Stimulated activated naive CD4-positive, alpha-beta T cell treated with Interleukin-2 at 50 U/mL for 16 hours (primary cell): ENCODE results near the gene MCRIP1.

Experiments used
- DNase-seq: peaks from one replicate; lab custom pipeline; 2025; lab: John Stamatoyannopoulos, UW

Gene MCRIP1

DNA sequence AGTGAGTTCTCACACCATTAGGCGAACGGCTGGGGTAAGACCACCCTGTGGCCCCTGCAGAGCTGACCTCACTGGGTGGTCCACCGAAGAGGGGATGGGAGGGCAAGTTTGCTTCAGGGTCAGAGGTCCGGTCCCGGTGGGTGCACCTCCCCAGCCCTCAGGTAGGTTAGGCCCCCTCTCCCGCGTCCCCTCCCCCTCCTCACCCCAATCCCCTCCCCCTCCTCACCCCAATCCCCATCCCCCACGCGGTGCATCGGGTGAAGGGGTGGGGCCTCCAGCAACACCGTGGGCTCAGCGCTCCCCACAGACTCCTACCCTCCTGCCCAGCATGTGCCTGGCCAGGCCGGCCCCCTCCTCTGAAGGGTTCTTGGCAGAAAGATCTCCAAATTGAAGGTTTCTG, 13.4 kb downstream of the MCRIP1 start:
- DNase-seq: no peak

DNA sequence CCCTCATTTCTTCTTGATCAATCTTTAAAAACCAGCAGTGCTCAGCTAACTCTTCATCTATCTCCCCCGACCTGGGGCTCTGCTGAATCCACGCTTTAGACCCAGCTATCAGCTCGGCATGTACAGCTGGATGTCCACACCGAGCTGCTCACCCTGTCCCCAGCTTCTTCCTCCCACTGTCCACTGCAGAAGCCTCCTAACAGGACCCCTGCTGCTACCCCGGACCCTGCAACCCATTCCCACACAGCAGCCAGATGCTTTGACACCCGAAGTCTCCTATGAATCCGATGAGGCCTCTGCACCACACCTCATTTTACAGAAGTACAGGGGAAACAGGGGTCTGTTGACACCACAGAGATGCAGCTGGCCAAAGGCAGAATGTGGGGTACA, 15.3 kb downstream of the MCRIP1 start:
- DNase-seq: no peak

GRCh38 chr17:81815646-81815986, 17.5 kb downstream of the MCRIP1 start:
- no peak for DNase-seq

DNA sequence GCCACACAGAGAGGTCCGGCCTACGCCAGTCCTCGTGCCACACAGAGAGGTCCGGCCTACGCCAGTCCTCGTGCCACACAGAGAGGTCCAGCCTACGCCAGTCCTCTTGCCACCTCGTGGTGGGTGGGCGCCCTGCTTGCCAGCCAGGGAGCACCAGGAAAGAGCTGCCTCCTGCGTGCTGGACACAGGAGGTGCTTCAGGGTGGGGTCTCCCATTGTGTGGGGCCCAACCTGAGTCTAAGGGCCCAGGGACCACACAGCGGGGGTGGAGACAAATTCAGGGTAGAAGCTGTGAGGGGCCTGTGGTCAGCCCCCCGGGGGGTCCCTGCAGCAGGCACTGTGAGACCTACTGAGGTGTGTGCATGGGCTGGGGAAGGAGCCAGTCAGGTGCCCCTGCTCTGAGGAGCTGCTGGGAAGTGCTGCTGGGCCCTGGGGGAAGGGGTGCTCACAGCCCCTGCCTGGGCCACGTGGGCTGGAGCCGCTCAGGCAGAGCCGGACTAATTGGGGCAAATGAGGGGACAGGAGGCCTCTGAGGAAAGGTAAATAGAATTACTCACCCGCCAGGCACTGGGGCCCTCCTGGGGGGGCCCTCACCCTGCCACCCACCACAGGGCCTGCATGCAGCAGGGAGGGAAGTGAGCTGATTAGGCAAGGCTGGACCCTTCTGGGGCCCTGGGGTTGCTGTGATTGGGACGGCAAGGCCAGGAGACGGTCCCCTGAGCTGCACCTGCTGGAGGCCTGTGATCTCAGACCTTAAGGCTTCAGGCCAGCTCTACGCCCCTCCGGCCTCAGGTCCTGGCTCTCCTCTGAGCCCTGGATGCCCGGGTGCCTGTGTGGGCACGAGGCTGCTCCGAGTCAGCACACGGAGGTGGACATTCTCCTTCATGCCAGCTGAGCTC, 18.1 kb downstream of the MCRIP1 start:
- no peak for DNase-seq

DNA sequence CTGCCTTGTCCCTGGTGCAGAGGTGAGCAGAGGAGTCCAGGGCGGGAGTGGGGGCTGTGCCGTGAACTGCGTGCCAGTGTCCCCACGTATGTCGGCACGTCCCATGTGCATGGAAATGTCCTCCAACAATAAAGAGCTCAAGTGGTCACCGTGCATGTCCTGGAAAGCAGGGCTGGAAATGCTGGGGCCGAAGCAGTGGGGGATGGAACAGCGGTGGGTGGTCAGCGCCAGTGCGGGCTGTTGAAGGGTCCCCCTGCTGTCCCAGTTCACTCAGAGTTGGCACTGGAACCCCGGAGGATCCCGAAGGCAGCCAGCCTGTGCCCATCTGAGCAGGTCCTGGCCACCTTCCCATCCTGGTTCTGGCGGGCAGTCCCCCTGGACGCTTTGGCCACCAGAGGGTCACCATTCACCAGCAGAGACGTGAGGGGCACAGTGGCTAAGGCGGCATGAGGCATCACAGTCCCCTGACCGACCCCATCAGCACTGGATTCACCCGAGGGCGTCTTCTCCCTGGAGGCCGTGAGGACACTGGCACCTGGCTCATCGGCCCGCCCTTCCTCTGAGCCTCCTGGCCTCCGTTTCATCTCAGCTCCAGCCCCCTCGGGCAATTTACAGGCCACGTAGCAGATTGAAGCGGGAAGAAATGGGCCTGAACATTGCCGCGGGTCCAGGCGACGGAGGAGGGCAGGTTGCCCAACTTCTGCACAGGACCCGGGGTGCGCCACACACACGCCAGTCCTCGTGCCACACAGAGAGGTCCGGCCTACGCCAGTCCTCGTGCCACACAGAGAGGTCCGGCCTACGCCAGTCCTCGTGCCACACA, 19.0 kb downstream of the MCRIP1 start:
- DNase-seq: no peak

DNA sequence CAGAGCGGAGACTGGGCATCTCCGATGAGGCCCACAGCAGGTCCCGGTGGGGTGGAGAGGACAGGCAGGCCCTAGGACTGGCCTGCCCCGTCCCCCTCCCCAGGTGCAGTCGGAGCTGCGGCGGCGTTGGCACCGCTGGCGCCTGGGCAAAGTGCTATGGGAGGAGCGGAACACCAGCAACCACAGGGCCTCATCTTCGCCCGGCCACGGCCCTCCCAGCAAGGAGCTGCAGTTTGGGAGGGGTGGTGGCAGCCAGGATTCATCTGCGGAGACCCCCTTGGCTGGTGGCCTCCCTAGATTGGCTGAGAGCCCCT, 19.8 kb downstream of the MCRIP1 start:
- DNase-seq: no peak

DNA sequence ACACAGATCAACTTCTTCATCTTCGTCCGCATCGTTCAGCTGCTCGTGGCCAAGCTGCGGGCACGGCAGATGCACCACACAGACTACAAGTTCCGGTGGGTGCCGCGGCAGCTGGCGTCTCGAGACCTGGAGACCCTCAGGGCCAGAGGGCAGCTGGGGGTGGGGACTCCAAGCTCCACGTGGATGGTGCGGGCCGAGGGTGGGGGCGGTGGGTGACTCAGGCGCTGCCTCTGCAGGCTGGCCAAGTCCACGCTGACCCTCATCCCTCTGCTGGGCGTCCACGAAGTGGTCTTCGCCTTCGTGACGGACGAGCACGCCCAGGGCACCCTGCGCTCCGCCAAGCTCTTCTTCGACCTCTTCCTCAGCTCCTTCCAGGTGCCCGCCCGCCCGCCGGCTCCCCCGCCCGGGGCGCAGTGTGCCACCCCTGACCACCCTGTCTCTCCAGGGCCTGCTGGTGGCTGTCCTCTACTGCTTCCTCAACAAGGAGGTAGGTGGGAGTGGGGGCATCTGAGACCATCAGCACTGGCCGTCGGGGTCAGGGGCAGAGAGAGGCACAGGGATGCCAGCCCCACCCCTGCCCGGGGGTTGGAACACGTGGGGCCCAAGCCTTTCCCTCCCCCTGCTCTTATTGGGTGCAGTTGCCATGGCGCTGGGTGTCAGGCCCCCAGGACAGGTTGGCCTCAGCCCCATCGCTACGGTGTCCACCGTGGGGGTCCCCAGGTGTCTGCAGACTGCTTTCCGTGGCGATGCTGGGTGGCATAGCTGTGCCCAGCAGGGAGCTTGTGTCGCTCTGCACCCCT, 20.3 kb downstream of the MCRIP1 start:
- DNase-seq: no peak

GRCh38 chr17:81811705-81812570, 21.2 kb downstream of the MCRIP1 start:
- DNase-seq: no peak

- no peak for DNase-seq
Measured at GRCh38 chr17:81810892-81811704, 22.0 kb downstream of the MCRIP1 start.

DNA sequence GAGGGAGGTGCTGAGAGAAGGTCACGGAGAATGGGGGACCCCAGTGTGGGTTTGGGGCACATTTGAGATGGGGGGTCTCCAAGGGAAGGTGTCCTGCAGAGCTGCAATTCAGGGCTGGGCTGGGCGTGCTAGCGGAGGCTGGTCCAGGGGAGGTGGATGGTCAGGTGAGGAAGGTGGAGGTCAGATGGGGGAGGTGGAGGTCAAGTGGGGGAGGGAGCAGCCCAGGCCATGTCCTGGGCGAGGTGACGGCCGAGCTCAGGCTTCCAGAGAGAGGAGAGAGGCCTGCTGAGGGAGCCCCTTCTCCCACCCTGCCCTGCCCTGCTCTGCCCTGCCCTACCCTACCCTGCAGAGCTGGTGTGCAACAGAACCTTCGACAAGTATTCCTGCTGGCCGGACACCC, 22.6 kb downstream of the MCRIP1 start:
- DNase-seq: no peak

DNA sequence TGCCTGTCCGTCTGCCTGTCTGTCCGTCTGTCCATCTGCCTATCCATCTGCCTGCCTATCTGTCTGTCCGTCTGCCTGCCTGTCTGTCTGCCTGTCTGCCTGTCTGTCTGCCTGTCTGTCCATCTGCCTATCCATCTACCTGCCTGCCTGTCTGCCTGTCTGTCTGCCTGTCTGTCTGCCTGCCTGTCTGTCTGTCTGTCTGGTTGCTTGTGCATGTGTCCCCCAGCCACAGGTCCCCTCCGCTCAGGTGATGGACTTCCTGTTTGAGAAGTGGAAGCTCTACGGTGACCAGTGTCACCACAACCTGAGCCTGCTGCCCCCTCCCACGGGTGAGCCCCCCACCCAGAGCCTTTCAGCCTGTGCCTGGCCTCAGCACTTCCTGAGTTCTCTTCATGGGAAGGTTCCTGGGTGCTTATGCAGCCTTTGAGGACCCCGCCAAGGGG, 23.5 kb downstream of the MCRIP1 start:
- DNase-seq: no peak

DNA sequence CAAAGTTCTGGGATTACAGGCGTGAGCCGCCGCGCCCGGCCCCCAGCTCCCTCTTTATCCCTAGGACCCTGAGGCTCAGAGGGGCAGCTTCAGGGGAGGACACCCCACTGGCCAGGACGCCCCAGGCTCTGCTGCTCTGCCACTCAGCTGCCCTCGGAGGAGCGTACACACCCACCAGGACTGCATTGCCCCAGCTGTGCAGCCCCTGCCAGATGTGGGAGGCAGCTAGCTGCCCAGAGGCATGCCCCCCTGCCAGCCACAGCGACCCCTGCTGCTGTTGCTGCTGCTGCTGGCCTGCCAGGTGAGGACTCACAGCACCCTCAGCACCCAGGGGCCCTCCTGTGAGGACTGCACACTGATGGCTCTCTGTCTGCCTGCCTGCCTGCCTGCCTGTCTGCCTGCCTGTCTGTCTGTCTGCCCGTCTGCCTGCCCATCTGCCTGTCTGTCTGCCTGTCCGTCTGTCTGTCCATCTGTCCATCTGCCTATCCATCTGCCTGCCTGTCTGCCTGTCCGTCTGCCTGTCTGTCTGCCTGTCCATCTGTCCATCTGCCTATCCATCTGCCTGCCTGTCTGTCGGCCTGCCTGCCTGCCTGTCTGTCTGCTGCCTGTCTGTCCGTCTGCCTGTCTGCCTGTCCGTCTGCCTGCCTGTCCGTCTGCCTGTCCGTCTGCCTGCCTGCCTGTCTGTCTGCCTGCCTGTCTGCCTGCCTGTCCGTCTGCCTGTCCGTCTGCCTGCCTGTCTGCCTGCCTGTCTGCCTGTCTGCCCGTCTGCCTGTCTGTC, 24.1 kb downstream of the MCRIP1 start:
- DNase-seq: no peak

- DNase-seq: no peak
Measured at GRCh38 chr17:81807839-81808238, 25.3 kb downstream of the MCRIP1 start.

GRCh38 chr17:81807210-81807719, 25.8 kb downstream of the MCRIP1 start:
- DNase-seq: no peak

DNA sequence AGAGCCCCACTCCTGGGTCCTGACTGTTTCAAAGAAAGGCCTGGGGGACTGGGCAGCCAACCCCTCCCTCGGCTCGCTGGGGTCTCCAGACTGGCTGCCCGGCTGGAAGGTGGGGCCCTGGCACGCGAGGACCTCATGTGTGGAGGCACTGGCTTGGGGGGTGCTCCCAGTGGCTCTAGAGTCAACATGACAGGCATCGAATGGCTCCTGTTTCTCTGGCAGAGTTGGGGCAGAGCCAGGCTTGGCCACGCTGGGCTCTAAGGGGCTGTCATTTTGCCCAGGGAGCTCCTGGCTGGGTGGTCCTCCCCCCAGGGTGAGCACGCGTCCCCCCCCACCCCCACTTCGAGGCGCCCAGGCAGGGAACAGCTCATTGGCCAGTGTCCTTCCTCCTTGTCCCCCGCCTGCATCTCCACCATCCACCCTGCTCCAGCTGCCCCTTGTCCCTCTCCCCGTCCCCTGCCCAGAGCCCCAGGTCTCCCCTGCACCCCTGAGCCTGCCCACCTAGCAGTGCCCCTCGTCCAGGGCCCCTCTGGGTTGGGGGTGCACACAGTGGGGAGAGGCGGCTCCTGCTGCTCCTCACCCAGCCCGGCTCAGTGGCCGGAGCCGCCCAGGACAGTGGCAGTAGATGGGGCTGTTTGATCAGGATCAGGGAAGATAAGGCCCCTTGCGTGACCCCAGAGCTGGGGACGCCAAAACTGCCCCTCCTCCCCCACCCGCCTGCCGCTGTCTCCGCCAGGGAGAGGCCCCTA, 26.5 kb downstream of the MCRIP1 start:
- DNase-seq: no peak

DNA sequence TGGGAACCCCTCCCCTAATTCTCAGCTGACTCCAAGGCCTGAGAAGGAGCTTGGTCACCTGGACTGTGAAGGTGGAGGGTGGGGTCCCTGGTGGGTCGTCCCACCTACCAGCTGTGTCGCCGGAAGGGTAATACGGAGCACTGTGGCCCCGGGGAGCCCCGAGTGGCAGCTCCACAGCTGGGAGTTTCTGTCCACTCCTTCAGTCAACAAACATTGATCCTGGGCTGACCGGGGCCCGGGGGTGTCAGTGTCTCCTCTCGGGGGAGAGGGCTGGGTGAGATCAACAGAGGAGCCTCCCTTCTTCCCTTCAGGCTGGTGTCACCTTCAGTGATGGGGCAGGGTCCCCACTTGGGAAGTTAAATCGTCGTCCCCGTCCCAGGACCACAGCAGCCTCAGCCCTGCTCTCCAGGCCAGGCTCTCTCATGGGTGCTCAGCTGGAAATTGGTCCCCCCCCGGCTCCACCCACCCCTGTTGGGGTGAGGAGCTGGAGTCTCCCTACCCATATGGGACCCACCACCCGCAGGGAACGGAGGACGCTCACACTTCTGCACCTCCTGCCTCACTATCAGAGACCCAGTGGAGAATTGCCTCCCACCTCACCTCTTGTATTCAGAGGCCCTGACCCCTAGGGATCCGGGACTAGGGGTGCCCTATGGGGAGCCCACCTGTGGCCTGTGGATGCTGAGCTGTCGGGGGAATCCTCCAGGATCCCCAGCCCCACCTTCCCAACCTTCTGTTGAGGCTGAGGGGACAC, 27.2 kb downstream of the MCRIP1 start:
- DNase-seq: no peak

DNA sequence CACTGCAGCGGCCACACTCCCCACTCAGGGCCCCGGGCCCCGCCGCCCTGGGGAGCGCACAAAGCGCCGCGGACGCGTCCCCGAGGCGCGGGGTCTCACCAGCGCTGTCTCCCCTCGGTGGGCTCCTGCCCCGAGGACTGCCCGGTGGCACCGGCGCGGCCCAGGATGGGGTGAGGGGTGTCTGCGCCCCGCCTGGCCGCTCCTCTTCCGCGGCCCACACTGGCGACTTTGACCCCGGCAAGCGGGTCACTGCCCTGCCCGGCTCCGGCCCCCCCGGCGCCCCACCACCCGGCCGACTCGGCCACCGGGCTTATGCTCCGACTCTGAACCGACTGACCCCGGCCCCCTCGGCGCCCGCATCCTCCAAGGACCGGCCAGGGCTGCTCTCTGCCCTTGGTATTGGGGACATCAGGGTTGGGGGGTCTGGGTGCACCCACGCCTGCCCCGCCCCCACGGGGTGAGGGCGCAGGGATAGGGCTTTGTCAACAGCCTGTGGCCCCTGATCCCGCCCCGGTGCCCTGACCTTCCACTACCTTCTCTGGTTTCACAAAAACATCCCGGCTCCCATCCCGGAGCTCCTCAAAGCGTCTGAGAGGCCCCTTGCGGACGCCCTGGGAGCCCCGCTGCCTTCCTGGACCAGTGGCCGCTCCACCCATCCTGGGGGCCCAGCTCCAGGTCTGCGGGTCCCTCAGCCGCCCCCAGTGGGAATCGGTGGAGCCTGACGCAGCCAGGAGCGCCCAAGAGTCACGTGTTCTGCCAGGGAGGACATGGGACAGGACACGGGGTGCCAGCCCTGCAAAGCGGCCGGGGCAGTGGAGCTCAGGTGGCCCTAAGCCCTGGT, 28.3 kb downstream of the MCRIP1 start:
- DNase-seq: no peak
